Stimulated activated naive B cell treated with anti-CD40 and anti-IgM and Interleukin-4, amounts not matched to agents 10 μg/mL and 1 μg/mL and 100 μg/mL, for 72 hours (primary cell): ENCODE results near the gene ADRM1.

Source experiments
- ATAC-seq, 2 donors: fragments of 150-1000 bp; cut with Tn5 transposase; replicated peaks; 2 replicates each; pipeline ENCODE4 v1.10.0; 2021; ENCODE audit warnings: moderate library complexity in 1 of 2
- DNase-seq: peaks from one replicate; pipeline ENCODE4 v3.0.0; 2021
- H3K27ac Mint-ChIP-seq: one replicate; pipeline ENCODE4 v1.8.0; 2022; ENCODE audit warnings: mild to moderate bottlenecking, mixed read lengths
- H3K27me3 Mint-ChIP-seq, 2 donors: one replicate each; pipeline ENCODE4 v1.8.0; 2022; ENCODE audit warnings: mixed read lengths in 2 of 2
- H3K36me3 Mint-ChIP-seq, 2 donors: one replicate each; pipeline ENCODE4 v1.8.0; 2022; ENCODE audit warnings: mixed read lengths in 2 of 2, mild to moderate bottlenecking in 1 of 2
- H3K4me1 Mint-ChIP-seq, 2 donors: one replicate each; pipeline ENCODE4 v1.8.0; 2022; ENCODE audit warnings: mixed read lengths in 2 of 2, mild to moderate bottlenecking in 1 of 2
- H3K4me3 Mint-ChIP-seq, 2 donors: one replicate each; pipeline ENCODE4 v1.8.0; 2022; ENCODE audit warnings: mild to moderate bottlenecking in 2 of 2, mixed read lengths in 2 of 2, moderate library complexity in 1 of 2
- H3K9me3 Mint-ChIP-seq, 2 donors: one replicate each; pipeline ENCODE4 v1.8.0; 2022; ENCODE audit warnings: mixed read lengths in 2 of 2, mild to moderate bottlenecking in 1 of 2

The ADRM1 gene

DNA sequence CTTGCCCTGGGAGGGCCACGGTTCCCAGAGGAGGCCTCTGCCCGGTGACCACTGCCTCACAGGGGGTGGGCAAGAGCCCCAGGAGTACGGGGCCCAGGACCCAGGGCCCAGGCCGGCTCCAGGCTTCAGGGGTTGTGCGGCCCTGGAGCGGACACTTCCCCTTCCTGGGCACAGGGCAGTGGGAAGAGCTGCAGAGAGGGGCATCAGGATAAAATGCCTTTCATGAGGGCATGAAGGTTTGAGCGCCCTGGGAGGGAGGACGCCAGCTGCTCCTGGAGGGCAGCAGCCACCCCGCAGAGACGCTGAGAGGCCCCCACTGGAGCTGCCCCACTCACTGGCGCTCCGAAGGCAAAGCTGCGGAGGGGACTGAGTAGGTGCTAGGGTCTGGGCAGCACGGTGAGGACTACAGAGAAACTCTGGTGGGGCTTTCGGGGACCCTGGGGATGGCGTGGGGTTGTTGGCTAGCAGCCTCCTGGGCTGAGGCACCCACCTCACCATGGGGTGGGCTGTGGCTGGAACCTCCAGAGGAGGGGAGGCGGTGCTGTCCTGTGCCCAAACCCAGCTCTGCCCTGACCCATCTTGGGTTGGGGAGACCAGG, 53.9 kb downstream of the ADRM1 start:
- DNase-seq = no peak
- Mint-ChIP-seq H3K4me3 (no peak overlapping the region), H3K27me3 (no peaks in the 10 kb centered on the region), H3K9me3 (no peaks in the 10 kb centered on the region), H3K36me3 (peaks cover 2 to 7% of the 10 kb centered on the region in 2 donors), H3K4me1 (peaks cover 8 to 15% of the 10 kb centered on the region in 2 donors), H3K27ac (no peak overlapping the region)
- no peak for ATAC-seq

GRCh38 chr20:62357187-62357667, 54.4 kb downstream of the ADRM1 start:
- Mint-ChIP-seq H3K9me3 (no peaks in the 10 kb centered on the region), H3K27me3 (no peaks in the 10 kb centered on the region), H3K4me1 (peaks cover 8 to 15% of the 10 kb centered on the region in 2 donors), H3K27ac (no peak overlapping the region), H3K4me3 (no peak overlapping the region), H3K36me3 (peaks cover 2 to 4% of the 10 kb centered on the region in 2 donors)
- no peak for DNase-seq
- ATAC-seq = no peak

GRCh38 chr20:62357681-62358080, 54.9 kb downstream of the ADRM1 start:
- DNase-seq (no peak), ATAC-seq (no peak)
- Mint-ChIP-seq H3K9me3 (no peaks in the 10 kb centered on the region), H3K27me3 (no peaks in the 10 kb centered on the region), H3K27ac (no peak overlapping the region), H3K36me3 (no peaks in the 10 kb centered on the region), H3K4me1 (peaks cover 9 to 19% of the 10 kb centered on the region in 2 donors), H3K4me3 (no peak overlapping the region)
